GM19035 (cell line): Measurements from ENCODE around the gene ELP5.
A peak's percentile ranks its signal among the peaks of the same experiment; 100 is the strongest.

Experiments used
- ATAC-seq: cut with Tn5 transposase; IDR thresholded peaks from one replicate; pipeline ENCODE4 v1.9.1; 2021; ENCODE audit not compliant: unreplicated experiment

The ELP5 gene

DNA sequence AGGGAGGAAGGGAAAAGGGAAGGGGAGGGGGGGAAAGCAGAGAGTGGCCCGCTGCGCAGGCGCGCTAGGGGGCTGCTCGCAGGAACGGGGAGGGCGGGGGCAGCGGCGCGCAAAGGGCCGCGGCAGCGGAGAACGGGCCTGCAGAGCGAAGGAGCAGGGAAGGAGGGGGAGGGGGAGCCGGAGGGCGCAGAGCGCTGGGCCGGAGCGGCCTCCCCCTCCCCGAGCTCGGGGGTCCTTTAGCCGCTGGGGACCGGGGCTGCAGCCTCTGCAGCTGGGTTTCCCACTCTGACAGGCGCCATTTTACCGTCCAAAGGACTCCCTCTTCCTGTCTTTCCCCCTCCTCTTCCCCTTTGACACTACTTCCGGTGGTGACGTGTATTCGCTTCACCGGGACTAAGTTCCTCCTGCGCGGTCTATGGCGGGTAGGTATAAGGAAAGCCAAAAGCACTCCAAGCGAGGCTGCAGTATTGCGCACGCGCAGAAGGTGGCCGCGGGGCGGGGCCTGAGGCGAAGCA lies 297 bp upstream of the ELP5 start, which contains the start of gene CTDNEP1:
Gene CTDNEP1, minus strand, starts transcription at position 74 of the 515 bp plus-strand sequence. CDS start 438 bp downstream, outside the sequence.
- ATAC-seq, result peak; percentile 82

DNA sequence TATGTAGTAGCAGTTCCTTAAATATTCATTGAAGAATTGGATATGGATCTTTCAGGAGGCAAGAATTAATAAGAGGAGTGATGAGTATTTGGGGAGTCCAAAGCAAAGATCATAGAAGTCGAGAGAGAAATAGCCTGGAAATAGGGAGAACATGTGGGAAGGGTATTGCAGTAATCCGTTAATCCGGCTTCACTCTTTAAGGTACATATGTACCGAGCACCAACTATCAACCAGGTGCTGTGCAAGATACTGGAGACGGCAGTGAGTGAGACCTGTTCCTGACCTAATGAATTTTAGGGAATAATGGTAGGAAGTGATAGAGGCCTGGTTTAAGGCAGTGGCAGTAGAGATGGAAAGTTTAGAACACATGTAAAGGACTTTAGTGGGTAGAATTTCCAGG lies 1.1 kb downstream of the ELP5 start:
- ATAC-seq, result no peak

DNA sequence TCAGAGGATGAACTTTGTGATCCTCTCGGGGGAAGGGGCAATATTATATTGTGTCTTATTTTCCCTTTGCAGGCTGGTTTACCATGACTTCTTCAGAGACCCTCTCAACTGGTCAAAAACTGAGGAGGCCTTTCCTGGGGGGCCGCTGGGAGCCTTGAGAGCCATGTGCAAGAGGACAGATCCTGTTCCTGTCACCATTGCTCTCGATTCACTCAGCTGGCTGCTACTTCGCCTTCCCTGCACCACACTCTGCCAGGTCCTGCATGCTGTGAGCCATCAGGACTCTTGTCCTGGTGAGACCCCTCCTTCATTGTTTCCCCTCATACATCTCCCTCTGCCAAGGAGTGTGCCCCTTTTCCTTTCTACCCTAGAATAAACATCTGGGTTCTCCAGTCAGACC lies 2.5 kb downstream of the ELP5 start:
- no peak for ATAC-seq

DNA sequence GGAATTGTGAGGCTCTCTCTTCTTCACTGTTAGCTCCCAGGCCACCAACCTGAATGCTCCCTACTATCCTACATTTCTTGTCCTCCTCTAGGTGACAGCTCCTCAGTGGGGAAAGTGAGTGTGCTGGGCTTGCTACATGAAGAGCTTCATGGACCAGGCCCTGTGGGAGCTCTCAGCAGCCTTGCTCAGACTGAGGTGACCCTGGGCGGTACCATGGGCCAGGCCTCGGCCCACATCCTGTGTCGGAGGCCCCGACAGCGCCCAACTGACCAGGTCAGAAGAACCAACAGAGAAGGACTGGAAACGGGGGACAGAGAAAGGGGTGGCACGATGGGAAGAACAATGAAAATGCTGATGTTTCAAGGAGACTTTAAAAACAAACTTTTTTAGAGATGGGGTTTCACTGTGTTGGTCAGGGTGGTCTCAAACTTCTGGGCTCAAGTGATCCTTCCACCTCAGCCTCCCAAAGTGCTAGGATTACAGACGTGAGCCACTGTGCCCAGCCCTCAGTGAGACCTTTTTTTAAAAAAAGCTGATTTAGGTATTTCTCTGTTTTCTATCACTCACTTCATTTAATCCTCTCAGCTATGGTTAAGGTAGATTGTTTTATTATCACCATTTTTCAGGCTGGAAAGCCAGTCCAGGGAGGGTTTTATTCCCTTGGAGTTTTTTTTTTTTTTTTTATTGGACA lies 4.9 kb downstream of the ELP5 start:
- no peak for ATAC-seq

DNA sequence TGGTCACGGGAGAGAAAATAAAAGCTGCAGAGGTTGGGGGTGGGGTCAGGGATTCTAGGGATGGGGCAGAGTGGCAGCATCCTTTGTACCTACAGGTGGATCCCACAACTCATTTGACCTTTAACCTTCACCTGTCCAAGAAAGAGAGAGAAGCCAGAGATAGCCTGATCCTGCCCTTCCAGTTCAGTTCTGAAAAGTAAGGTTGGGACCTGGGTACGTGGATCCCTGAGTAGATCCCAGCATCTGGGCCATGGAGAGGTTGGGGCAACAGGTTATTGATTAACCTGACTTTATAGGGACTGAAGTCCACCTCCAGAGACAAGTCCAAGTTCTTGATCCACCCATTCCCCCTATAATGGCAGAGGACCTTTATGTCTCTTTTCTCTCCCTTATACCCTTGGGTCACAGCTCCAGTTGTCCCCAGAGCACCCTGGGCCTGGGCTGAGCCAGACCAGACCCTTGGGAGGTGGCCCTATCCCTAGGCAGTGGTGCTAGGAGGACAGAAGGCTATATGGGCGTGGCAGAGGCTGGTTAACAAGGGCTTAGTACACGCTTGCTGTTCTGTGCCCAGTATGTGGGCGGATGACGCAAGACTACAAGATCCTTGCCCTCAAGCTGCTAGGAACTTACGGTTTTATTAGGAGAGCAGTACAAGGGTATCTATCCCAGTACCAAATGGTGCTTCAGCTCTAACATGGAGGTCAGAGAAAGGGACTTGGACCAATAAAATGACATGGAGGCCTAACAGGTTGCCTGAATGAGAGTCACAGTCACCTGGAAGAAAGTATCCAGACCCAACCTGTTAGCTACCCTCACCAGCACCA lies 6.9 kb downstream of the ELP5 start:
- ATAC-seq, result no peak

DNA sequence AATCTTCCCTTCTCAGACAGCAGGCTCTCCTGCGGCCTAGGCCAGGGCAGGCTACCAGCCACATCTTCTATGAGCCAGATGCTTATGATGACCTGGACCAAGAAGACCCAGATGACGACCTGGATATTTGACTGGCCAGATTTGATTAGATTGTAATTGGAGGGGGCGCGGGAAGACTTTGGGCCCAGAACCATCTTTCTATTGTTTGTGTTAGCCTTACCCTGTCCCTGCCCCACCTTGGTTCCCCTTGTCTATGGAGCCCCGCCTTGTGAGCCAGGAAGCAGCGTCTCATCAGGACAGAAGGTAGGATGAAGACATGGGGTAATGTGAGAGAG lies 7.5 kb downstream of the ELP5 start:
- no peak for ATAC-seq

DNA sequence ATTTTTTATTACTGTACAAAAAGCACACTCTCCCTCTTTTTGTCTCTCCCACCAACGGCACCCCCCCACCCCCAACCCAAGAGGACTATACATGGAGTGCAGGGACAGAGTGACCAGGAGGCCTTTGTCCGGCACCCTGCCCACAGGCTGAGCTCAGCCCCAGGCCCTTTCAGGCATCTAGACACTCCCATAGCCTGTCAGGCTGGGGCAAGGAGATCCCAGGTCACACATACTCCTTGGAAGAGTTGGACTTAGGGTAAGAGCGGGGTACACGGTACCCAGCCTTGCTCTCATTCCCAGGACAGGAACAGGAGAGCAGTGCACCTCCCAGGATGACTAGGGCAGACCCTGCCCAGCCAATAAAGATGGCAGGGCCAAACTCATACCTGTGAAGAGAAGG lies 8.1 kb downstream of the ELP5 start:
- no peak for ATAC-seq

DNA sequence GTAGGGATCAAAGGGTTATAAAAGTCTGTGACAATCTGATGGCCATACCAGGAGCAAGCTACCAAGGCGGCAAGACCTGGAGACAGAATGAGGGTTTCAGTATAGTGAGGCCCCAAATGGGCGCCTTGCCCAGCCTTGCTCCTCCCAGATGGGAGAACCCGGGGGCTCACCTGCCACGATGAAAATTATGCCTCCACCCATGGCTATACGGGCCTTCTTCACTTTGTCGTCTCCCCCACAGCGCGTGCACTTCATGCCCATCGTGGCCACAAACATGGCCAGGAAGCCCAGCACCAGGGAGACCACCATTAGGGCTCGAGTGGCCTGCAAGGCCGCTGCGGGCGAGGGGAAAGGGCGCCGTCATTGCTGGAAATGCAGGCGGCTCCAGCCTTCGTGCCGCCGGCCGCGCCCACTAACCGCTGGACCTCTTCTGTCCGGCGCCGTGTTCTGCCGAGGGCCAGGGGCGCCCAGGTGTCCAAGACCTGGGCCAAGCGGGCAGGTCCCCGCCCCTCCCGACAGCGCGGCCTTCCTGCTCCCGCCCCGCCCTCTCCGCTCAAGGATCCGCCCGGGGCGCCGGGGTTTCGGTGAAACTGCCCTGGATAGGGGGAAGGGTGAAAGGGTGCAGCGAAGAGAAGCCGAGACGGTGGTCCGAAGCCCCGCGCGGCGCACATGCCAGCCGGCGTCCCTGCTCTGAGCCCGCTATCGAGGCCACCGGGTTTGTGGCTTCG lies 8.8 kb downstream of the ELP5 start:
- ATAC-seq, result no peak

DNA sequence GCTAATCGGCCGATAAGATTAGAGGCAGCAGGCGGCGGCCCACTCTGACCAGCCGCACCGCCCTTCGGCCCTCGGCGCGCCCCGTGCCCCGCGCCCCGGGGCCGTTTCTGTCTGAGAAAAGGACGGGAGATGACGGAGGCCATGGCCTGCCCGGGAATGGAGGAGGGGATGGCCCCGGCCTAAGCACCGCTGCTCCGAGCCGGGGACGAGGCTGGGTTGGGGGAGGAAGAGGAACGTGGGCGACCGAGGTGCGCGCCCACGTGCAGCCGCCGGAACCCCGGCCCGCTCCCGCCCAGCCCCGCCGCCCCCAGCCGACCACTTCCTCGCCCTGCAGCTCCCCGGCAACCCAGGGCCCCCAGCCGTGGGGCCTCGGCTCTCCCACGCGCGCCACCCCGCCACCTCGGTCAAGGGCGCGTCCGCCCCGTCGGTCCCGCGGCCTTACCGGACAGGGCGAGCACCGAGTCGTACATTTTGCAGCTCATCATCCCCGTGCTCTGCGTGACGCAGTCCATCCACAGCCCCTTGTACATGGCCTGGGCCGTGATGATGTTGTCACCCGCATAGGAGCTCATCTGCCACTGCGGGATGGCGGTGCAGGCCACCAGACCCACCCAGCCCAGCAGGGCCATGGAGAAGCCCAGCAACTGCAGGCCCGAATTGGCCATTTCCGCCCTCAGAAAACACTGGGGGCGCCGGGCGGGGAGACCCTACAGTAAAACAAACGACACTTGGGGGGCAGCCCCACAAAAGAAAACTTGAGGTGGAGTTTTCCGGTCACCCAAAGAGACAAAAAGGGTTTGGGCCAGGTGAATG lies 9.6 kb downstream of the ELP5 start:
- ATAC-seq, result no peak

DNA sequence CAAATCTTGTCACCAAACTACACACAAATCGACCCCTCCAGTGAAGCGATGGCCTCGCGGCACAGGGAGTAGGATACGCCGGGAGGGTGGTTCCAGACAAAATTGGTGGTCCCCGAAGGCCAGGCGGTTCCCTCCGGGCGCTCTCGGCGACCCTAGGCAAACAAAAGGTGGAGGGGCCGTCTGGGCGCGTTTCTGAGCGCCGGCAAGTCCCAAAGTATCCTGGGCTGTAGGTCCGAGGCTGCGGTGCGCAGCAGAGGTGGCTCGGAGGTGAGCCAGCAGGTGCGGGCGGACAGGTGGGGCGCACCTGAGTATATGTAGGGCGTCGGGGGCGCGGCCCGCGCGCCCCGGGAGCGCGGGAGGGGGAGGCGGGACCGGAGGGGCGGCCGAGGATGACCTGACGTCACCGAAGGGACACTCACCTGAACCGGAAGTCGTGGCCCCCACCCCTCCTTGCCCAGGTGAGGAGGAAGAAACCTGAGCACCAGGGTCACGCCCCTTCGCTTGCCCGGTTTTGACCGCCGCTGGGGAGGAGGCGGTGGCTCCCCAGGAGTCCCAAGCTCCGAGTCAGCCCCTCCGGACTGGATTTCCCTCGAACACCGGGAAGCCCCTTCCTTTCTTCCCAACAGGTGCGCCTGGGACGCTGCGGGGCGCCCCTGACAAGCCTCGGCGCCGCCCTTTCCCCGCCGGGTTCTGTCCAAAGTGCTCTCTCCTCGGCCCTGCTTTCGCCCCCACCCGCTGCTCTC lies 10.3 kb downstream of the ELP5 start, which contains the start of gene CLDN7:
Gene CLDN7, minus strand, starts transcription at position 287 of the 743 bp plus-strand sequence. CDS start 435 bp downstream, outside the sequence.
- no peak for ATAC-seq

DNA sequence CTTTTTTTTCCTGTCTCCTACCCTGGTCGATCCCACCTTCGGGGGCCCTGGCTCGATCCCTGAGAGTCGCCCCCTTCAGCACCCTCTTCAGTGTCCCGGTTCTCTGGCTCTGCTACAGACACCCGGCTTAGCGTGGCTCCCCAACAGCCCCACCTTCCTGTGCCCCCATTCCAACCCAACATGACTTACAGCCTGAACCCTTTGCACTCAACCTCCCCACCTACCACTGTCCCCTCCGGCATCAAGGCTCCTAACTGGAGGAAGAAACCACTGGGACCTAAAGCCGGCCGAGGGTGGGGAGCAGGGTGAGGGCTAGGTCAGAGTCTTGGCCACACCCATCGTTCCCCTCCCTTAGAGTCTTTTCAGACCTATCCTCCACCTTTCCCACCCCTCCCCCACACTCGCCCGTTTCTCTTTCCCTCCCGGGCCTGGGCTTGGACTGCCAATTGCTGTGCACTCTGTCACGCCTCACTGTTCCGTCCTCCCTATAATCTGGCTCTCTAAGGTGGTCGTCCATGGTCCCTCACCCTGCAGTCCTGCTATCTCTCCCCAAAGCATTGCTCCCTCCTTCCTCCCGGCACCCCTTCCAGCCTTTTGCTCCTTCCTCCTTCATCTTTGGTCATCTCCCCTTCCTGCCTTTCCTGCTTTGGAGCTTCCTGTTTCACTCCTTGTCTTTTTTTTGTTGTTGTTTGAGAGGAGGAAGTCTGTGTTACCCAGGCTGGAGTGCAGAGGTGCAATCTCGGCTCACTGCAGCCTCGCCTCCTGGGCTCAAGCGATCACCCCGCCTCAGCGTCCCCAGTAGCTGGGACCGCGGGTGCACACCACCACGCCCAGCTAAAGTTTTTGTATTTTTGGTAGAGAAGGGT lies 11.2 kb downstream of the ELP5 start:
- no peak for ATAC-seq

DNA sequence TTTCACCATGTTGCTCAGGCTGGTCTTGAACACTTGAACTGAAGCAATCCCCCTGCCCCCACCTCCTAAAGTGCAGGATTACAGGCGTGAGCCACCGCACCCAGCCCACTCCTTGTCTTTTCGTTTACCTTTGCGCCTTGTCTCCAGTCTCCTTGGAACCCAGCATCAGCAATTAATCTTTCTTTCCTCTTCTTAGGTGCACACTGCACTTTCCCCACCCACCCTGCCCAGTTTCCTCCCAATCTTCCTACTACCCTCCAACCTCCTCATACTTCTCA lies 11.7 kb downstream of the ELP5 start:
- ATAC-seq, result no peak

DNA sequence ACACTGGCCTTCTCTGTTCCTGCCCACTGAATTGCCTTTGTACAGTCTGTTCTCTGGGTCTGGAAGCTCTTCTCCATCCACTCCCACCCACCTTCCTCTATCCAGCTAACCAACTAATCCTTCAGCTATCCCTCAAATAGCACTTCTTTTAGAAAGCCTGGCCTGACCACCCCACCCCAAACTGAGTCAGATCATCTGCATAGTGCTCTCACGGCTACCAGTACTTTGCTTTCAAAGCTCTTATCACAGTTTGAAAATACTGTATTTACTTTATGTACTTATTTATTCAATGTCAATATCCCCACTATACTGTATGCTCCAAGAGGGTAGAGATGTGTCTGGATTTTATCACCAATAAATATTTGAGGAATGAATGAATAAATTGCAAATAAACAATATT lies 14.8 kb downstream of the ELP5 start:
- ATAC-seq, result no peak

DNA sequence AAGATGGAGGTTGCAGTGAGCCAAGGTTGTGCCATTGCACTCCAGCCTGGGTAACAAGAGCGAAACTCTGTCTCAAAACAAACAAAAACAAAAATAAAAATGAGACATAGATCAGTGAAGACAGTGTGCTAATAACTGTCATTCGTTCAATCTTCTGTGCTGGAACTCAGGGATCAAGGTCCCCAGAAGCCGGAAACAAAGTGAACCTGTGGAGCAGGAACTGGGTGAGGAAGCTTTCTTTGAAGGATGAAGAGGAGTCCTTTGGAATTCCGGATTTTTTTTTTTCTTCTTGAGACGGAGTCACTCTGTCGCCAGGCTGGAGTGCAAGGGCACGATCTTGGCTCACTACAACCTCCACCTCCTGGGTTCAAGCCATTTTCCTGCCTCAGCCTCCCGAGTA lies 27.4 kb downstream of the ELP5 start:
- no peak for ATAC-seq

DNA sequence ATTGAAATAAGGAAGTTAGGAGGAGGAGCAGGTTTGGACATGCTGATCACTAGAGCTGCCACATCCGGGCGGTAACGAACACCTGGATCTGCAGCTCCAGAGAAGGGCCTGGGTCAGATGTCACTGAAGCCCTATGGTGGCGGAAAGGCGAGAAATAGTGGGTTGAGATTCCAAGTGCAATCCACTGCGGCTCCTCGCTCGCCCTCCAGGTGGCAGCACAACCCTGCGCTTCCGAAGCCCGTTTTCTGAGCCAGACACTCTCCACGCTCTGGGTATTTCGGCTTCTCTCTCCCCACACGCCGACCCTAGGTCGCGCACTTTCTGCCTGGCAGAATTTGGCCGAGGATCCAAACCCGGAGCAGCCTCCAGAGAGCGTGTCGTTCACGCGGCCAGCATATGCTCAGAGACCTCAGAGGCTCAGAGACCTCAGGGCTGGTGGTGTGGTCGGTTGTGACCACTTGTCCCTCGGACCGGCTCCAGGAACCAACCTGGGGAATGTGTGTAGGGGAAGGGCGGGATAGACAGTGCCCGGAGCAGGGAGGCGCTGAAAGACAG lies 28.6 kb downstream of the ELP5 start:
- peak; percentile 75 for ATAC-seq

DNA sequence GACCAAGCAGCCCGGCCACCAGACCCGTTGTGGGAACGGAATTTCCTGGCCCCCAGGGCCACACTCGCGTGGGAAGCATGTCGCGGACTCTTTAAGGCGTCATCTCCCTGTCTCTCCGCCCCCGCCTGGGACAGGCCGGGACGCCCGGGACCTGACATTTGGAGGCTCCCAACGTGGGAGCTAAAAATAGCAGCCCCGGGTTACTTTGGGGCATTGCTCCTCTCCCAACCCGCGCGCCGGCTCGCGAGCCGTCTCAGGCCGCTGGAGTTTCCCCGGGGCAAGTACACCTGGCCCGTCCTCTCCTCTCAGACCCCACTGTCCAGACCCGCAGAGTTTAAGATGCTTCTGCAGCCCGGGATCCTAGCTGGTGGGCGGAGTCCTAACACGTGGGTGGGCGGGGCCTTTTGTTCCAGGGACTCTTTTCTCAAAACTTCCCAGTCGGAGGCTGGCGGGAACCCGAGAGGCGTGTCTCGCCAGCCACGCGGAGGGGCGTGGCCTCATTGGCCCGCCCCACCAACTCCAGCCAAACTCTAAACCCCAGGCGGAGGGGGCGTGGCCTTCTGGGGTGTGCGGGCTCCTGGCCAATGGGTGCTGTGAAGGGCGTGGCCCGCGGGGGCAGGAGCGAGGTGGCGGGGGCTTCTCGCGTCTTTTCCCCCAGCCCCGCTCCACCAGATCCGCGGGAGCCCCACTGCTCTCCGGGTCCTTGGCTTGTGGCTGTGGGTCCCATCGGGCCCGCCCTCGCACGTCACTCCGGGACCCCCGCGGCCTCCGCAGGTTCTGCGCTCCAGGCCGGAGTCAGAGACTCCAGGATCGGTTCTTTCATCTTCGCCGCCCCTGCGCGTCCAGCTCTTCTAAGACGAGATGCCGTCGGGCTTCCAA lies 29.3 kb downstream of the ELP5 start, which contains the start of gene SLC2A4:
Gene SLC2A4, plus strand, starts transcription at position 645 of the 879 bp plus-strand sequence. Its CDS starts 217 bp downstream, at position 862.
- ATAC-seq, result peak; percentile 53

DNA sequence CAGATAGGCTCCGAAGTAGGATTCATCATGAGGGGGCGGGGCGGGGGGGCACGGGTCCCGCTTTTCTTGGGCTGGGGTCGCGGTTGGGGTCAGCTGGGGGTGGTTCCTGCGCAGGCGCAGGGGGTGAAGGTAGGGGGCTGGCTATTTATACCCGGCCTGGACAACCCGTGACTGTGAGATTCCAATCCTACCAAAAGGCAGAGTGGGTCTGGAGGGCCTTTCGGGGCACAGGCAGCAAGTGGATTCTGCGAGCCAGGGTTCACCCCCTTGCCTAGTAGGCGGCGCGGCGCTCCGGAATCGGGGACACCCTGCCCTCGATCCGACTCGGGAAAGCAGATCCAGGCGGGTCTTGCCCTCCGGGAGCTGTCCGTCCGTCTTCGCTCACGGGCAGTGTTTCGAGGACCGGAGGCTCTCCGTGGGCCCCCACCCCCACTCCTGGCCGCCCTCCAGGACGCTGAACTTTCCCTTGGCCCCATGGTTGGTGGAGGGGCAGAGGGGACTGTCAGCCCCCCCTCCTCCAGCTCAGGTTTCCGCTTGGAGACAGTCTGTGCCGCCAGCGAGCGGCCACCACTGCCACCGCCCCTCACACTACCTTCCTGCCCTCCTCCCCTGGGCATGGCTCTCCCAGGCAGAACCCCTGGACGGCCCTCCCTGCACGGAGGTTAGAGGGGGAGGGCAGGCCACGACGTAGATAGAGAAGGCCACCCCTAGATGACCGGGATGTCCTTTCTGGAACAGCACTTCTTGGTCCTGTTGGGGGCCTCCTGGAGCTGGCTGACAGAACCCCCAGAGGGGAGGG lies 30.1 kb downstream of the ELP5 start:
- no peak for ATAC-seq
